Upper lobe of left lung (tissue), 4 donors: ENCODE measurements around the gene GALNT10.

Experiments
- POLR2AphosphoS5 ChIP-seq, 2 donors: sonication (generic); formaldehyde crosslinking; IDR thresholded peaks; one replicate each; pipeline ENCODE4 v1.5.1; 2017; ENCODE audit warnings: antibody characterized with exemption in 2 of 2
- TF ChIP-seq, protein P1 (sequence below), 6 experiments: fragments of 450-650 bp in 4 of 6; fragments of 200-600 bp in 2 of 6; sonication (generic) in 2 of 6; IDR thresholded peaks; one replicate each; pipeline ENCODE4 v1.5.1; 2016 to 2019; ENCODE audit warnings: antibody characterized with exemption in 6 of 6

GRCh38 chr5:154418344-154418820, 227.8 kb downstream of the GALNT10 start:
- no peak for TF ChIP-seq POLR2AphosphoS5 (IDR thresholded peaks at IDR 0.05)
- TF ChIP-seq, protein P1, sequence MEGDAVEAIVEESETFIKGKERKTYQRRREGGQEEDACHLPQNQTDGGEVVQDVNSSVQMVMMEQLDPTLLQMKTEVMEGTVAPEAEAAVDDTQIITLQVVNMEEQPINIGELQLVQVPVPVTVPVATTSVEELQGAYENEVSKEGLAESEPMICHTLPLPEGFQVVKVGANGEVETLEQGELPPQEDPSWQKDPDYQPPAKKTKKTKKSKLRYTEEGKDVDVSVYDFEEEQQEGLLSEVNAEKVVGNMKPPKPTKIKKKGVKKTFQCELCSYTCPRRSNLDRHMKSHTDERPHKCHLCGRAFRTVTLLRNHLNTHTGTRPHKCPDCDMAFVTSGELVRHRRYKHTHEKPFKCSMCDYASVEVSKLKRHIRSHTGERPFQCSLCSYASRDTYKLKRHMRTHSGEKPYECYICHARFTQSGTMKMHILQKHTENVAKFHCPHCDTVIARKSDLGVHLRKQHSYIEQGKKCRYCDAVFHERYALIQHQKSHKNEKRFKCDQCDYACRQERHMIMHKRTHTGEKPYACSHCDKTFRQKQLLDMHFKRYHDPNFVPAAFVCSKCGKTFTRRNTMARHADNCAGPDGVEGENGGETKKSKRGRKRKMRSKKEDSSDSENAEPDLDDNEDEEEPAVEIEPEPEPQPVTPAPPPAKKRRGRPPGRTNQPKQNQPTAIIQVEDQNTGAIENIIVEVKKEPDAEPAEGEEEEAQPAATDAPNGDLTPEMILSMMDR (IDR thresholded peaks at IDR 0.05), result no peak
